ENCODE data around the gene AGAP1.

DNA sequence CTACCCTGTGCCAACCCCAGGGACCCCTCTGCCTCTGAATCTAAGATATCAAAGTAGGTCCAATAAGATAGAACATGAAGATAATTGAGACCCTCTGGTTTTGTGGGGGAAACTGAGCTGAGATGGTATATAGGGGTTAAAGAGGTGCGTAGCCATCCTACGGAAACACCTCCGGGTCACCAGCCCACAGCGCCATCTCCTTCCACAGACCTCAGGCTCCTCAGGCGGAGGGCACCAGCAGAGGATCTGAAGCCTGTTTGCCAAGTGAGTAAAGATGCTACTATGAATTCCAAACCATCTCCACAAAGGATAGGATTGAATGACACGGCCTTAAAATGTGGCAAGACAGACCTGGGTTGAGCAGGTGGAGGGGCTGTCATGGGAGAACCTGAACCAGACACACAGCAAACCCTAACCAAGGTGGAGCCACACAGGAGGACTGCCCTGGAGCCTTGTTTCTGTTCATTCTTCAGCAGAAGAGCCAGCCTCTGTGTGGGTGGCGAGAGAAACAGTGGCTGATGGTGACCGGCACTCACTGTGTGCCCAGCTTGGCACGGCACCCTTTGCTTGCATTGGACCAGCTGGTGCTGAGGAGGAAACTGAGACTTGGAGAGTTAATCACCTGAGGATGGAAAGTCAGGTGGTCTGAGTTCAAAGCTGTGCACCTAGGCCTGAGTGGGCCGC, 664.1 kb downstream of the AGAP1 start:
- TF ChIP-seq POLR2AphosphoS5 (IDR thresholded peaks at IDR 0.05; ENCODE audit: low read depth, low read length) (no peak), POLR2A (IDR thresholded peaks at IDR 0.05; ENCODE audit: low read depth, low read length) (no peak), TAF1 (IDR thresholded peaks at IDR 0.05; ENCODE audit: borderline replicate concordance, low read depth, low read length) (no peak)

Data from GM12892 (cell line).